GM19452 (cell line): Measurements from ENCODE around the gene ANO6.
A peak's percentile ranks its signal among the peaks of the same experiment; 100 is the strongest.
"Not testable (repeated sequence)": the region's sequence is repeated elsewhere in the genome, so short reads cannot be mapped to it uniquely, and the experiment has no call there.

Source experiments
- ATAC-seq: cut with Tn5 transposase; IDR thresholded peaks from one replicate; pipeline ENCODE4 v1.9.1; 2021; ENCODE audit not compliant: unreplicated experiment

The ANO6 gene

DNA sequence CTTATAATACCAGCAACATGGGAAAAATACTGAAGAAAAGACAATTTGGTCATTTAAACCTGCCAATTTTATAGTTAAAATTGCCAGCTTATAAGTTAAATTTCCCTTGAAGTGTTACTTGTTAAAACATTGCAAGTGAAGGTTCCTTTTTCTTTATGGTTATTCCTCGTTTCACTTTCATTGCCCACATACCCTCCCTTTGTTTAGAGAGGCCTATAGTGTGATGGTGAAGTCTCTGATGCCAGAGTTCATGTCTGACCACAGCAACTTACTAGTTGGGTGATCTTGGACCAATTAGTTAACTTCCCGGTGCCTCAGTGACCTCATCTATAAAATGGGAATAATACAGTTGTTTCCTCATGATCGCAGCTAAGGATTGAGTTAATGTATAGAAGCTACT lies 173.5 kb downstream of the ANO6 start:
- no peak for ATAC-seq

DNA sequence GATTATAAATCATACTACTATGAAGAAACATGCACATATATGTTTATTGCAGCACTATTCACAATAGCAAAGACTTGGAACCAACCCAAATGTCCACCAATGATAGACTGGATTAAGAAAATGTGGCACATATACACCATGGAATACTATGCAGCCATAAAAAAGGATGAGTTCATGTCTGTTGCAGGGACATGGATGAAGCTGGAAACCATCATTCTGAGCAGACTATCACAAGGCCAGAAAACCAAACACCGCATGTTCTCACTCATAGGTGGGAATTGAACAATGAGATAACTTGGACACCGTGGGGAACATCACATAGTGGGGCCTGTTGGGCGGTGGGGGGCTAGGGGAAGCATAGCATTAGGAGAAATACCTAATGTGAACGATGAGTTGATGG lies 181.6 kb downstream of the ANO6 start:
- ATAC-seq = not testable (repeated sequence)

DNA sequence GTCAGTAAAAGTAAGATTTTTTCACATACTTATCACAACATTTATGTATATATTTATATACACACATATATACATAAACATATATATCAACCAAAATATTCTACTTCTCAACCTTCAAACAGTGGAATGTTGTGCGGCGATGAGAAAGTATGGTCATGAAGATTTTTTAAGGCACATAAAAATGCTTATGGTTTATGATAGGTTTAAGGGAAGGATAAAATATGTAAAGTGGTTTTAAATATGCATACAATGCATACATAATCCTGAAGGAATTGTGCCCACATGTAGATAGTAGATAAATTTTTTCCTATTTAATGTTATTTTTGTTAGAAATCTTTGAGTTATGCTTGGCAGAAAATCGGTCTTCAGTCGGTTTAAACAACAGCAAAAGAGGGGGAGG lies 182.7 kb downstream of the ANO6 start:
- ATAC-seq = no peak

DNA sequence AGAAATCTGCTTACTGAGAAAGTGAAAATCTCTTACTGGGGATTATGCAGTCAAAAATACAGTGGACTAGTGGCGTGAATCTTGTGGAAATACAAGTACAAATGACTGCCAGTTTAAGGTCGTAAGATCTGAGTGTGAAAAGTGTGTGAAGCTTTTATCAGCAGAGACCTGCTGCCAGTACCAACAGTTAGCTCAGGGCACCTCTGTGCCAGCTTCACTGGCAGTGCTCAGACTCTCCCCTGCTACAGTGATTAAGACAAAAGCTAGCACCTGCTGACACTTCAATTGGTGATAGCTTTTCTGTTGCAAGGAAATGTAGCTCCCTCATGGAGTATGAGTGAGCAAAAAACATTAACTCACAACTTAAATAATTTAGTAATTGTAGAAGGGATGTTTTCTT lies 185.1 kb downstream of the ANO6 start:
- no peak for ATAC-seq

DNA sequence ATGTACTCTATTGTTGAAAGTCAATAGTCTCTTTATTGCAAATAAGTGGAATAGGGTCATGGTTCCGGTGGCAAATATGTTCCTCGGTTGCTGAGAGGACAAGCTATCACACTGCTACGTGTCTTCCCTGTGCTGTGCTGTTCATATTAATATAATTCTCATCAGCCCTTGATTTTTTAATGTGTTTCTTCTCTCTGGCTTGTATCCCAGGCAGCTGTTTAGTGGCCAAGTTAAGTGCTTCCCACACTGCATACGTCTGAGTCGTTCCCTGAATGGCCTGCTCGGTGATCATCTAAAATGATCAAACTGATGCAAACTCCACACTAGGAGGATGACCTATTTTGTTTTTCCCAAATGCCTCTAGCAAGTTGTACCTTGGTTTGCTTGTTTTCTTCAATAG lies 186.4 kb downstream of the ANO6 start:
- no peak for ATAC-seq

DNA sequence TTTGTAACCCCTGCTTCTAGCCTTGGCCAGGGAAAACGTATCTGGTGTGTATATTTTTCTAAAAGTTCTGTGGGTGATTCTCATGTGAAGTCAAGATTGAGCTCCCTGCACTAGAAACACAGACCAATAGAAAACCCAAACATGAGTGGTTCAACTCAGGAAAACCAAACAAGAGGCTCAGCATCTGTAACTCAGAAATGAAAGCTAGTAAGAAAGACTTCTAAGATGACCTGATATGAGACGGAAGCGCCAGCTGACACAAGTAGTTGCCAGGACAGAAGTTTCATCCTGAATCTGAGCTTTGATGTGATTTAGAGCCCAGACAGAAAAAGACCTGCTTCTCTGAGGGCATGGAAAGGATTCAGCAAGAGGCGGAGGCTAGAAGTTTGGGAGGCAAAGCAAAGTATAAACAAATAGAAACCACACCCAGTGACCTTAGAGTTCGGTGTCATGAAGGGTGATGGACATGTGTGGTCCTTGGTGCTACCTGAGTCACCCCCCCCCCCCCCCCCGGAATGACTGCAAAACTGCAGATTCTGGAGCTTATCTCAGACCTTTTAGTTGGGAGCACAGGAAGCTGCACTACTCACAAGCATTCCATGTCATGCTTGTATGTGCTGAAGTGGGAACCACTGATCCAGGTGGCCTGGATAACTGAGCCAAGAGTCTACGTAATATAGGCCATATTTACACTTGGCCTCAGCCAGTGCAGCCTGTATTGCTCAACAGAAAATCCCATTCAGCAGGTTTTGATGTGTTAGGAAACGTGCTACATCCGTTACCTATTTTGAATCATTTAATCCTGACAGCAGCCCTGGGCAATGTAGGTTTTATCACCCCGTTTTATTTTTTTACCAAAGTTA lies 191.3 kb downstream of the ANO6 start:
- ATAC-seq = no peak

DNA sequence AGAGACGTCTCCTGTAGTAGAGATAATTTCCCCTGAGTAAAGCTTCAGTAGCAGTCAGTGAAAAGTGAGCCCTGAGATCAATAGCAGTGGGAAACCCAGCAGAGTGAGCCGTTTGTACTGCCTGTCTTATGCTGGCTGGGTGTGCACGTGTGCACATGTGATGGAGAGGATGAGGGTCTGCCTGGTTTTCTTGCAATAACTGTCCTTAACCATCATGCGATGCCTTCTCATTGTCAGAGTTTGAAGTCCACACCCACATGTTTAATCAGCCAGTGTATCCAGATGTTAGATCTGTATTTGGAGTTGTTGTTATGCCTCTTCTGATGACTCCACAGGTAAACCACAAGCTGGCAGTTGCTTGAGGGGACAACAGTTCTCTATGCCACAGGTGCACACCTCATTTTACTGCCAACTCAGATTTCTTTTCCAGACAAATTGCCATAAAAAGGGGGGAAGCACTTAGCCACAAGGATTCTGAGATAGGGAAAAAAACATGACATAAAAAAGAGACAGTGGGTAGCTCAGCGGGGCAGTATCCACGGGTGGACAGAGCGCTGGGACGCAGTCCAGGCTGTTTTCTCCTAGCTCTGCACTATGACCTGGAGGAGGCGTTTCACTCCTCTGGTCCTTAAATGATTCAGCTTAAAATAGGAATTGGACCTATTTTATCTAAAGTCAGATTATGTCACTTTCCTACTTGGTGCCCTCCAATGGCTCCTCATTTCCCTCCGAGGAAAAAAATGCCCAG lies 192.3 kb downstream of the ANO6 start:
- ATAC-seq = no peak

DNA sequence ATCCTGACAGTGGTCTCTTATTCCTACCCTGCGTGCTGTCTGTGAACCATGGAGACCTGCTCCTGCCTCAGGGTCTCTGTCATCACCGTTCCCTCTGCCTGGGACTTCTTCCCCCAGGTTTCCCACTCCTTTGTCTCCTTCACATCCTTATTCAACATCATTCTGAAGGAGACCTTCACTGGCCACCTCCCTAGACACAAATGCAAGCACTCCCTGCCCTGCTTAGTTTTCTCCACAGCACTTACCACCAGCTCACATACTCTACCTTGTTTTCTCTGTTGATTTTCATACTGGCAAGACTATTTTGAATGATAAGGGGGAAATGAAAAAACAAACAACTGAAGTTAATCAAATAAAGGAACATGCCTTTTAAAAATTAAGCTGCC lies 192.8 kb downstream of the ANO6 start:
- no peak for ATAC-seq

DNA sequence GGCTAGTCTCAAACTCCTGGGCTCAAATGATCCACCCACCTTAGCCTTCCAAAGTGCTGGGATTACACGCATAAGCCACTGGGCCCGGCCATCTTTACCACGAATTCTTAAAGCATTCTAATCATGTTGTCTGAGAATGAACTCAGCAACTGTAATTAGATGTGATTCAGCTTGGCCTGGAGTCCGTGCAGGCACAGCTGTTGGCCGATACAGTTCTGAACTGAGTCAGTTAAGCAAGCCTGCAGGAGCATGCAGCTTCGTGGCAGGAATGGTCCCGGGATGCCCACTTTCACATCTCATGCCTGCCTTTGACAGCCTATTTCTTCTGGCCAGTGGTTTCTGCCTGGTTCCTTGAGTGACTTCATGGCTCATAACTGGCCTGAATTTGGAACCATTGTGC lies 194.1 kb downstream of the ANO6 start:
- ATAC-seq = no peak

DNA sequence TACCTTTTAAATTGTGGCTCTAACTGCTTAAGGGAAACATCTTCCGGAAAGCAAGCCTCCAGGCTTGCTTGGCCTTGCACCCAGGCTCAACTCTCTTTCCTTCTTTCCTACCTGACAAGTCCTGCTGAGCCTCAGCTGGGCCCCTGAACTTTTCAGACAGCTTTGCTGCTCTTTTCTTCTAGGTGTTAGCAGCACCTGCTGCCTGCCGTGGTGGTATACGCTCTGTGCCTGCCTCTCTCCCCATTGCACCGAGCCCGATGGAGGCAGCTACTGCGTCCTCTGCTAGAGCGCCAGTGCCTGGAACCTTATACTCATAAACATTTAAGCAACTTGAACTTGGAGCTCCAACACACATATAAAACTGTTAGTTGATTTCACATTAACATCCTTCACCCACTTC lies 195.7 kb downstream of the ANO6 start:
- ATAC-seq = no peak

DNA sequence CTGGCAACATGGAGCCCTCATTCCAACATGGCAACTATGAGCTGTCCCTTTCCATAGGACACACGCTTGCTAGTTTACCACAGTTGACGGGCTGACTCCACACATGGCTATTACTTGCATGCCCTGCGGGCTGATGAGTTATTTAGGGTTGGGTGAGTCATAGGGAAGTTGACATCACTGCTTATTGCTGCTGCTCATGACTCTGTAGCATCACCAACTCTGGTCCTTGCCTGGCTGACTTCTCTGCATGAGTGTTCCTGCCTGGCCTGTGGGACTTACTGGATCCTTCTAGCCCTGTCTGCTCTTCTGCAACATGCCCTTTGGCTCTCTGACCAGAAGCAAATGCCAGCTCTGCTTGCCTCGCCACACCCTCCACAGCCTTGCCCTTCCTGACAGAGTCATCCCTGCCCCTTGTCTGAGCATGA lies 199.5 kb downstream of the ANO6 start:
- ATAC-seq = peak; percentile 94

DNA sequence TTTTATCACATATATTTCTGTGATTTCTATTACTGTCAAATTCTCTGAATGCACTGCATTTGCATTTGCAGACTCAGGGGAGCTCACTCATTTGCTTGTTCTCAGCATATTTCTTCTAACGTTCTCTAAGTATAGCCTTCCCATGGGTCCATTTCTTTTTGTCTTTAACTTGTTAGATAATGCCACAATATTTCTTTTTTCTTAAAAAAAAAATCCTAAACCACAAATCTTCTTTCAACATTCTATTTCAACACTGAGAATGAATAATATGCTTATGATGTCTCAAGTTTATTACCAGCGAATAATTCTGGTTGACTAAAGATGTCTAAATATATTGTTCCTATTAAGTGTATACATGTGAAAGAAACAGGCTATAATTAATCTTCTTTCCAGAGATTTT lies 200.2 kb downstream of the ANO6 start:
- ATAC-seq = no peak

DNA sequence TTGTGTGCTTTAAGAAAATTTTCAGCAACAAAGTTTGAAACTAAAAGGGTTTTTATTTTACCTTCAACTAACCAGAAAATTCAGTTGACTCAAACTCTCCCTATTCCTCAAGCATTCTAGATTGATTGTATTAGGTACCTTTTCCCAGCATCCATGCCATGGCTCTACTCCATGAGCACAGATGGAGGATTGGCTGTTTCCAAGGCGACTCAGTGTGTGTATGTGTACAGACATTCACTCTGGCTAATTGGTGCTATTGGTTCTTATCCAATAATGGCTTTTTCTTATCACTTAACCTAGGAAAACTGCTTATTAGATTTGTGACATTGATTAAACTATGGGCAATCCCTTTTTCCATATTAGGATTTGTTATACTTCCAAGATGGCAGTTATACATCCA lies 202.6 kb downstream of the ANO6 start:
- ATAC-seq = no peak

DNA sequence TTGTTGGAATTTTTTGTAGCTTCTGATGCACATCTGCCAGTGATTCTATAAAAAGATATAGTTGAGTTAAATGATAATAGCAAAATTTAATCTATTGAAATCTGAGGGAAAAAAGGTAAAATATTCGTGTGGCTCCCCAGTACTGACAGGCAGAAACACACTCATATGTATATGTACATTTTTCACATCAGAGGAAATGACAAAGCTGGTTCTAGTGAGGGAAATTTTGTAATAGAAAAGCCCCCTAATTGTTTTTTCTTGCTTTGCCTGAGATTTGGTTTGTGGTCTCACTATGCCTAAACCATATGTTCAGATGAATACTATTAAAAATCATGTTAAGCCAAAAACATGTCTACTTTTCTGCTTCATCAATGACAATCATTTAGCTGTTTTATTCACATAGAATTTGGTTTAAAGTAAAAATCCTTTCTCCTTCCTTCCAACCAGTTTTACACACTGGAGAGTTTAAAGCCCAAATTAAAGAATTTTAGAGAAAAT lies 203.5 kb downstream of the ANO6 start:
- ATAC-seq = no peak

DNA sequence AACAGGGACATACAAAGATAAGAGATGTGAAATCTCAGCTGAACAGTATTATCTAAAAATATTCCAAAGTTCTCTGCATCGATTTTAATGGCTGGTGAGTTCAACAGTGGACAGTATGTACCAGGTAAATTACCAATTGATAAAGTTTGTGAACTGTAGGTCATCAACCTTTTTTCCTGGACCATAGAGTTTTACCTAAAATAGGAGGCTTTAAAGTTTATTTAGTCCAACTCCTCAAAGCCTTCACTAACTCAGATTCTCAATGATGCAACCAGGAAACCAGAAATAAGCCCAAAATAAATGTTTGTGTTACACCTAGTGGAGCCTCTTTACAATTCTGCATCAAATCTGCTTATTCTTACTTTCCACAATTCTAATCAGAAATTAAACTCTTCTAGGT lies 205.8 kb downstream of the ANO6 start:
- ATAC-seq = no peak

DNA sequence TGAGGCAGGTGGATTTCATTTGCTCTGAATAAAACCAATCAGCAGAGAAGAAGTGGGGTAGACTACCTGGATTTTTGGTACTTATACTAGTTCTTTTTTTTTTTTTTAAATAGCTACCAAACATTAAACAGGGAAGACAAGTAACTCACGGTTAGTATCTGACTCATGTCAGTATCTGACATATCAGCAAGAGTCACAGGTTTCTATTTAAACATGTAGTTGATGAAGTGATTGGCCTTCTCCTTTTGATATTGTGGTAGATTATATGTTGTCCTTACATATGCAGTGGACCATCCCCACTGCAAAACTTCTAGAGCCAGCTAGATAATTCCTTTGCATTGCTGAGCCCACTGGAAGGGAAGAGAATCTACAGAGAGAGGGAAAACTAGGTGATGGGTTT lies 208.0 kb downstream of the ANO6 start:
- ATAC-seq = no peak

DNA sequence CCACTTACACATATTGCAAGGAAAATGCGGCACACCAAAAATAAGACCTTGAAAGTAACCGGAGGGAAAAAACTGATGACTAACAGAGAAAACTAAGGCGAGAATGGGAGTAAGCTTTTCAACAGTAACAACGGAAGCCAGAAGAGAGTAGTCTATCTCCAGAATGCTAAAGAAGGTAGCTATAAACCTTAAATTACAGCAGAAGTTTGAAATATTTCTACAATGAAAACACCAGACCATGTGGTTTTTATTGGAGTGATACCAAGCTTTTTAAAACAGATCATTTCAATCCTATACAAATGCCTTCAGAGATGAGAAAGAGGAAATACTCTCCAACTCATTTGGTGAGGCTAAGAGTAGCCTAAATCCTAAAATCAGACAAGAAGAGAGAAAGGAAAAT lies 209.5 kb downstream of the ANO6 start:
- ATAC-seq = no peak

DNA sequence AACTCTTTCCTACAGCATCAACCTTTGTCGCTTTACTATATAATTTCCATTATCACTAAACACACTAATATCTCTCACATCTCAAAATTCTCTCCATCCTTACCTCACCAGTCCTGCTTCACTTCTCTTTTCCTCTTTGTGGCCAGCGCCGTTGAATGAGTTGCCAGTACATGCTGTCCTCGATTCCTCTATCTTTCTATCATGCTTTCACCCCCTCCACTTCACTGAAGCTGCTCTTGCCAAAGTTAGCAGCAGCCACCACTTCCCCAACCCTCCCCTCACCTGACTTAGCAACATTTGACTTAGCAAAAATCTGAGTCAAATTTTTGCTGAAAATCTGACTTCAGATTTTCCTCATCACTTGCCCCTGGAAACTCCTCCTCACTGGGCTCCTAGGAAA lies 210.4 kb downstream of the ANO6 start:
- ATAC-seq = no peak

DNA sequence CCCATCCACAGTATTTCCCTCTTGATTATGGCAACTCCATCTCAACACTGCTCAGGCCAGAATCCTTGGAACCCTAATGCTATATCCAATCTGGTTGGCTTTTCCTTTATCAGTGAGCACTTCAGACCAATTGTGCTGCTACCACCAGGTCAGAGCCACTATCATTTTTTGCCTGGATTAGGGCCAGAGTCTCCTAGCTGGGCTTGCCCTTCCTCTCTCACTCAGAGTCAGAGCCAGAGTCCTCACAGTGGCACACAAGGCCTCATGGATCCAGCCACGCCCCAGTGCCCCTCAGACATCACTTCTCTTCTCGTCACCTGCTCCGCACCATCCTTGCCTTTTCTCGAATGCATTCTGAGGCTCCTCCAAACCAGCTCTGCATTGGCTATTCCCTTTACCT lies 211.1 kb downstream of the ANO6 start:
- no peak for ATAC-seq

DNA sequence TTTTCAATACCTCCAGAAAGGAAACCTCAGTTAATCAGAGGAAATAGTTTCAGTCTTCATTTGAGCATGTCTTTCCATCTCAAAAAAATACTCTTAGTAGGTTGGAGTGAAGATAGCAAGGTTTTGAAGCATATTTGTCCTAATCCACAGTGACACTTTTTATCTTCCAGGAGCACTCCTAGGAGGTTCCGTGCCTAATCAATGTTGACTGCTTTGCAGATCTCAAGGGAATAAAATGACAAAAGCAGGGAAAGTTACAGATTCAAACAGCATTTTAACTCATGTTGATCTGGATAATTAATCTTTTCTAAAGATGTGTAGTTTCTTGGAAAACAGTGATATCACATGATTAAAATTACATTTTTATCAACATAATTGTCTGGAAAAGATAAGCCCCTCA lies 213.9 kb downstream of the ANO6 start:
- ATAC-seq = no peak

DNA sequence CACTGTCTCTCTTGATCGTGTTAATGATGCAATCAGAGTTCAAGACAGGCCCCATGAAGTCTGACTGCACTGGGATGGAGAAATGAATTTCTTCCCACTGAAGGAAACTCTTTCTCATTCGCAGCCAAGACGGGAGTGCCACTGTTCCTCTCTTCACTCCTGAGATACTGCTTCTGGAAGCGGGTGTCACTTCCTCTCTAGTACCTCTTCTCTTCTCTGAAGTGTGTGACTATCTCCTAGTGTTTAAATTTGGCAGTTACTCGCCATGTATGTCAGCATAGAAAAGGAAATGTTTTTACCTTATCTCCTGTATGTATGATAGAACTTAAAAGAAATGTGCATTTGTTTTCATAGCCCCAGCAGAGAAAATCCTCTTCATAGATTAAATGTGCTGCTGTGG lies 215.2 kb downstream of the ANO6 start:
- ATAC-seq = no peak

DNA sequence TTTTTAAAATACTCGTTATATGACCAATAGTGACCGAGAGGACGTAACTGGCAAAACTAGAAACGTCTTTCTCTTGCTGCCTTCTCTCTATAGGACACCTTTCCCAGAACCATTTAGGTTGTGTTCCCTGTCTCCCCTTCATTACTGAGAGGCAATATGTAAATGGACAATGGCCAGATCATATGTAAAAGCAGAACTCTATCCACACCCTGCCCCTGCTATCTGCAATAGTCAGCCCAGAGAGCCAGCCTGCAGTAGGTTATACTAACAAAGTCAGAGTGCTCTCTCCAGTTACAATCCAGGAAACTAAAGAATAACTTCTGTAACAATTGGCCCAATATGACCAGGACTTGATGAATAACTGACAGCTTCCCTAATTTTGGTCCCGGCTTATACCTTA lies 216.8 kb downstream of the ANO6 start:
- no peak for ATAC-seq
